OCI-LY7 (cell line): ENCODE results near the gene GDF10. TPM values are rescaled to one million over a fixed set of nuclear protein-coding genes. Genes with fewer than 3 reads are reported as not detected.

Source experiments
- Bru-seq: library from RNA; stranded (reverse); fragments of 400-500 nt; gene quantifications from one replicate; lab custom pipeline; 2021; lab: Mats Ljungman, UMichigan
- BruChase-seq, 2 experiments: library from RNA; stranded (reverse); fragments of 400-500 nt; gene quantifications; one replicate each; lab custom pipeline; 2021; lab: Mats Ljungman, UMichigan
- BruUV-seq: library from RNA; stranded (reverse); fragments of 400-500 nt; replicated peaks from 2 replicates; lab custom pipeline; 2021; lab: Mats Ljungman, UMichigan
- CTCF ChIA-PET: fragments of 300-600 bp; sonication (Branson Sonifier 250); formaldehyde crosslinking; loops from one replicate; lab custom pipeline; 2022; ENCODE audit warnings: antibody characterized with exemption; ENCODE audit not compliant: unreplicated experiment; lab: Charles Lee
- POLR2A ChIA-PET: fragments of 300-600 bp; sonication (Branson Sonifier 250); formaldehyde crosslinking; loops from one replicate; lab custom pipeline; 2022; ENCODE audit warnings: antibody characterized with exemption; lab: Charles Lee
- DNase-seq: peaks from one replicate; pipeline ENCODE4 v3.0.0-alpha.2; 2015; ENCODE audit warnings: low spot score
- H2AFZ ChIP-seq: fragments of 200-600 bp; sonication (generic), shearing (Covaris generic); 2 replicates; pipeline ENCODE4 v1.6.1; 2014; ENCODE audit warnings: mild to moderate bottlenecking, antibody characterized with exemption, low read length, moderate library complexity
- H3K27ac ChIP-seq: fragments of 200-600 bp; sonication (generic); 2 replicates; pipeline ENCODE4 v1.5.1; 2014; ENCODE audit warnings: mixed run types, low read depth, mild to moderate bottlenecking, moderate library complexity, low read length, inconsistent platforms; ENCODE audit not compliant: poor library complexity, severe bottlenecking
- H3K36me3 ChIP-seq: fragments of 200-600 bp; sonication (generic); 2 replicates; pipeline ENCODE4 v1.6.1; 2014; ENCODE audit warnings: mild to moderate bottlenecking, antibody characterized with exemption, low read length, moderate library complexity, mixed read lengths; ENCODE audit not compliant: insufficient read depth
- H3K4me1 ChIP-seq: fragments of 200-600 bp; sonication (generic); 2 replicates; pipeline ENCODE4 v1.5.1; 2014; ENCODE audit warnings: mild to moderate bottlenecking, low read length; ENCODE audit not compliant: insufficient read depth, poor library complexity, severe bottlenecking
- H3K4me2 ChIP-seq: fragments of 200-600 bp; sonication (generic); 2 replicates; pipeline ENCODE4 v1.6.1; 2014; ENCODE audit warnings: mild to moderate bottlenecking, low read length
- H3K4me3 ChIP-seq: fragments of 200-600 bp; sonication (generic); 2 replicates; pipeline ENCODE4 v1.5.1; 2014; ENCODE audit warnings: mild to moderate bottlenecking, low read depth, low read length; ENCODE audit not compliant: poor library complexity, severe bottlenecking
- H3K79me2 ChIP-seq: fragments of 200-600 bp; sonication (generic); 2 replicates; pipeline ENCODE4 v1.6.1; 2016; ENCODE audit warnings: low read depth, mild to moderate bottlenecking, low read length, moderate library complexity, mixed read lengths; ENCODE audit not compliant: insufficient read depth
- H3K9me2 ChIP-seq: fragments of 200-600 bp; sonication (generic); 2 replicates; pipeline ENCODE4 v1.6.1; 2016; ENCODE audit warnings: mild to moderate bottlenecking, low read length, mixed read lengths; ENCODE audit not compliant: insufficient read depth
- H3K9me3 ChIP-seq: fragments of 200-600 bp; sonication (generic); 2 replicates; pipeline ENCODE4 v1.6.1; 2014; ENCODE audit warnings: mild to moderate bottlenecking, mixed run types, low read length, mixed read lengths
- H4K20me1 ChIP-seq: fragments of 200-600 bp; sonication (generic); 2 replicates; pipeline ENCODE4 v1.6.1; 2014; ENCODE audit warnings: mild to moderate bottlenecking, antibody characterized with exemption, low read length, moderate library complexity, mixed read lengths; ENCODE audit not compliant: insufficient read depth
- EZH2phosphoT487 ChIP-seq: fragments of 200-600 bp; sonication (generic); IDR thresholded peaks from 2 replicates; pipeline ENCODE4 v1.6.1; 2018; ENCODE audit warnings: low read depth, borderline replicate concordance, mild to moderate bottlenecking, mixed run types, antibody characterized with exemption, low read length, moderate library complexity, mixed read lengths
- intact Hi-C: fragments of 100-400 bp; cut with micrococcal nuclease; formaldehyde crosslinking; loops from one replicate; pipeline ENCODE4 v1.10.0; 2022; ENCODE audit not compliant: unreplicated experiment
- long read RNA-seq: library from polyadenylated mRNA; stranded (forward); transcript quantifications from one replicate; pipeline ENCODE4 v2.0.0, GENCODE V29; 2022
- total RNA-seq, 2 experiments: library from RNA; depleted of rRNA in 1 of 2; stranded (reverse); fragments of >200 nt in 1 of 2; shearing (Covaris generic) in 1 of 2; gene quantifications; 2 replicates each; pipeline ENCODE4 v1.2.3, GENCODE V29; 2014 to 2022
- TF ChIP-seq, protein P1 (sequence below): fragments of 200-600 bp; sonication (generic); conservative IDR thresholded peaks from 2 replicates; pipeline ENCODE4 v1.5.1; 2014; ENCODE audit warnings: mild to moderate bottlenecking, antibody characterized with exemption, low read length, moderate library complexity, mixed read lengths

GDF10 gene, protein sequence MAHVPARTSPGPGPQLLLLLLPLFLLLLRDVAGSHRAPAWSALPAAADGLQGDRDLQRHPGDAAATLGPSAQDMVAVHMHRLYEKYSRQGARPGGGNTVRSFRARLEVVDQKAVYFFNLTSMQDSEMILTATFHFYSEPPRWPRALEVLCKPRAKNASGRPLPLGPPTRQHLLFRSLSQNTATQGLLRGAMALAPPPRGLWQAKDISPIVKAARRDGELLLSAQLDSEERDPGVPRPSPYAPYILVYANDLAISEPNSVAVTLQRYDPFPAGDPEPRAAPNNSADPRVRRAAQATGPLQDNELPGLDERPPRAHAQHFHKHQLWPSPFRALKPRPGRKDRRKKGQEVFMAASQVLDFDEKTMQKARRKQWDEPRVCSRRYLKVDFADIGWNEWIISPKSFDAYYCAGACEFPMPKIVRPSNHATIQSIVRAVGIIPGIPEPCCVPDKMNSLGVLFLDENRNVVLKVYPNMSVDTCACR
- not detected in 2 replicates for total RNA-seq (2014; rRNA removed; shearing (Covaris generic))
- total RNA-seq (2022): not detected in 2 replicates
- not detected for Bru-seq, nascent RNA
- not detected for BruChase-seq, experiment 1, labeled RNA remaining after a 6-hour chase
- BruChase-seq, experiment 2, labeled RNA remaining after a 2-hour chase: not detected
- long read RNA-seq: 0 reads

DNA sequence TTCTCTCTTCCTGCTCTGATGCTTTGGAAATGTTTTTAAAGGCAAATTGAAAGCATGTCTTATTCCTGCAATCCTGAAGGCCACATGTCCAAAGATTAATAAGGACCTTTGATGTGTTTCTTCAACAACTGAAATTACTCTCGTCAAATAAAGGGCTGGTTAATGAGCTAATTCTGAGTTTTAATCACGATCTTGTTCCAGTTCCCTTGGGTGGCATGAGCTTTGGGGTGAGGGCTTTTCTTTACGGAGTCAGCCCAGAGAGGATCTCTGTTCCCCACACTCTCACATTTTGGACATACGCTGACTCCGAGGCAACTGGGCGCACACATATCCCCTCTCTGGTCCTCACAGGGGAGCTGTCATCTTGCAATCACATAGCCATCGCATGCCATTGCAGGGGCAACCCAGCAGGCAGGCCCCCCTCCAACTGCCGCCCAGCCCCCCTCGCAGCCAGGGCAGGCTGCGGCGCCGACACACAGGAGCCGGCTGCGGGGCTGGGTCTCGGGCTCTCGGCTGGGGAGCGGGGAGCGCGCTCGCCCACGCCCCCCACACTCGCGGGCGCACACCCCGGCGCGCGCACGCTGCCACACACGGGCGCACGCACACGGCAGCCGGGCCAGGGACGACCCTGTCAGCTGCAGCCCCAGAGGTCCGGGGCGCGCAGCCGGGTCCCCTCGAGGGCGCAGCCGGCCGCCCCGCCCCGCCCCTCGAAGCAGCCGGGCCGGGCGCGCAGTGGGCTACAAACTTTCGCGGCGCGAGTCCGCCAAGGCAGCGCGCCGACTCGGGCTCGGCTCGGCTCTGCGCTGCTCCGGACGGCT is at the start of gene GDF10:
Gene GDF10 (plus strand): TSS at position 587 of the 818 bp plus-strand sequence. CDS start 455 bp downstream, outside the sequence.
- H3K79me2 ChIP-seq: no peaks in the 10 kb centered on the region
- CTCF ChIA-PET: no interaction called here
- H4K20me1 ChIP-seq: no peaks in the 10 kb centered on the region
- POLR2A ChIA-PET: no interaction called here
- H3K4me3 ChIP-seq: no peak within 1 kb of the TSS
- no peak for TF ChIP-seq EZH2phosphoT487
- TF ChIP-seq, protein P1, sequence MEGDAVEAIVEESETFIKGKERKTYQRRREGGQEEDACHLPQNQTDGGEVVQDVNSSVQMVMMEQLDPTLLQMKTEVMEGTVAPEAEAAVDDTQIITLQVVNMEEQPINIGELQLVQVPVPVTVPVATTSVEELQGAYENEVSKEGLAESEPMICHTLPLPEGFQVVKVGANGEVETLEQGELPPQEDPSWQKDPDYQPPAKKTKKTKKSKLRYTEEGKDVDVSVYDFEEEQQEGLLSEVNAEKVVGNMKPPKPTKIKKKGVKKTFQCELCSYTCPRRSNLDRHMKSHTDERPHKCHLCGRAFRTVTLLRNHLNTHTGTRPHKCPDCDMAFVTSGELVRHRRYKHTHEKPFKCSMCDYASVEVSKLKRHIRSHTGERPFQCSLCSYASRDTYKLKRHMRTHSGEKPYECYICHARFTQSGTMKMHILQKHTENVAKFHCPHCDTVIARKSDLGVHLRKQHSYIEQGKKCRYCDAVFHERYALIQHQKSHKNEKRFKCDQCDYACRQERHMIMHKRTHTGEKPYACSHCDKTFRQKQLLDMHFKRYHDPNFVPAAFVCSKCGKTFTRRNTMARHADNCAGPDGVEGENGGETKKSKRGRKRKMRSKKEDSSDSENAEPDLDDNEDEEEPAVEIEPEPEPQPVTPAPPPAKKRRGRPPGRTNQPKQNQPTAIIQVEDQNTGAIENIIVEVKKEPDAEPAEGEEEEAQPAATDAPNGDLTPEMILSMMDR: no peak
- H3K27ac ChIP-seq: no peak within 1 kb of the TSS
- no peak within 1 kb of the TSS for H2AFZ ChIP-seq
- intact Hi-C loops: no loop called here
- H3K4me1 ChIP-seq: no peaks in the 10 kb centered on the region
- no peaks in the 10 kb centered on the region for H3K36me3 ChIP-seq
- DNase-seq: no peak
- no peak within 1 kb of the TSS for H3K4me2 ChIP-seq
- no peaks in the 10 kb centered on the region for H3K9me3 ChIP-seq
- no peaks in the 10 kb centered on the region for H3K9me2 ChIP-seq
- no TSS peak for BruUV-seq

DNA sequence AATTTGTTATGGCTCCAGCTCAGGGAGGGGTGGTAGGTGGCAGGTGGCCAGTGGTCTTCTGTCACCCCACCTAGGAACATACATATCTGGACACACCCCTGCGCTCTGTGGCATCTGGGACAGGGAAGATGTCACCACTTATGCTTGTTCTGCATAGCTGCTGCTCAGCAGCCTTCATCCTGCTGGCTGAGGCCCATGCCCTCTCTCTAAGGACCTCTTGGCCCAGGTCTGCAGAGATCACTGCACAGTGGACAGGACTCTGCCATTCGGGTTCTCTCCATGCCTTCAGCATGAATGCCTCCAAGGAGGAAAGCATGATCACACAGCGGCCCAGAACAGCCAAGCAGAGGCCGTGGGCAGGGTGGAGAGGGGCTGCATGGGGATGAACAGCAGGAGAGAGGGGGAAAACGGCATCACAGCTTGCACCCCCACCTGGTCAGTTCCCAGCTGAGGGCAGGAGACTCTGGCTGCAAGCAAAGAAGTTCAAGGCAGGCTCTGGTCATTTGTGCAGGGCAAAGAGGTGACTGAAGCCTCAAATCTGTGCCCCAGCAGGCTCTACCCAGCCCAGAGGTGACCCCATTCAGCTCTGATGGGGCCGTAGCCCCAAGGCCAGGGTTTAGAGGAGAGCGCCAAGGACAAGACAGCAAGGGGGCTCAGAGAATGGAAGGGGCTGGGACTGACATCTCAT is 47.8 kb upstream of the GDF10 start:
- no peak for DNase-seq
- Histone ChIP-seq H3K27ac (no peak overlapping the region), H3K4me3 (no peak overlapping the region), H3K4me2 (no peak overlapping the region), H2AFZ (no peak overlapping the region), H3K9me2 (no peaks in the 10 kb centered on the region), H3K36me3 (no peaks in the 10 kb centered on the region), H3K4me1 (no peaks in the 10 kb centered on the region), H3K79me2 (no peaks in the 10 kb centered on the region), H3K9me3 (no peaks in the 10 kb centered on the region), H4K20me1 (no peaks in the 10 kb centered on the region)
- no peak for TF ChIP-seq EZH2phosphoT487
- TF ChIP-seq, protein P1: no peak
- intact Hi-C loops: no loop called here
- CTCF ChIA-PET: no interaction called here
- BruUV-seq: no TSS peak
- POLR2A ChIA-PET: interaction anchor here (0.6 kb wide), 1 partner anchor 45 kb away, joined by 3 read pairs; no protein-coding TSS in a partner anchor
